Endothelial cell (in vitro differentiated cells): ENCODE results near the gene PGM5. TPM values are rescaled to one million over a fixed set of nuclear protein-coding genes. Genes with fewer than 3 reads are reported as not detected.
"Not testable (repeated sequence)": the region's sequence is repeated elsewhere in the genome, so short reads cannot be mapped to it uniquely, and the experiment has no call there.

Experiments used
- DNase-seq: peaks from one replicate; pipeline ENCODE4 v3.0.0; 2021; ENCODE audit warnings: low spot score
- H3K27ac Mint-ChIP-seq: one replicate; pipeline ENCODE4 v1.8.0; 2021; ENCODE audit warnings: mixed read lengths, inconsistent platforms; ENCODE audit not compliant: unreplicated experiment
- H3K27me3 Mint-ChIP-seq: one replicate; pipeline ENCODE4 v1.8.0; 2021; ENCODE audit warnings: mild to moderate bottlenecking, moderate library complexity, mixed read lengths, inconsistent platforms; ENCODE audit not compliant: unreplicated experiment
- H3K36me3 Mint-ChIP-seq: one replicate; pipeline ENCODE4 v1.8.0; 2021; ENCODE audit warnings: mild to moderate bottlenecking, low read depth, mixed read lengths, inconsistent platforms; ENCODE audit not compliant: unreplicated experiment
- H3K4me1 Mint-ChIP-seq: one replicate; pipeline ENCODE4 v1.8.0; 2021; ENCODE audit warnings: mild to moderate bottlenecking, mixed read lengths, inconsistent platforms; ENCODE audit not compliant: unreplicated experiment
- H3K4me3 Mint-ChIP-seq: one replicate; pipeline ENCODE4 v1.8.0; 2021; ENCODE audit warnings: mild to moderate bottlenecking, mixed read lengths, inconsistent platforms; ENCODE audit not compliant: unreplicated experiment
- H3K9me3 Mint-ChIP-seq: one replicate; pipeline ENCODE4 v1.8.0; 2021; ENCODE audit warnings: mixed read lengths, inconsistent platforms; ENCODE audit not compliant: unreplicated experiment
- CTCF ChIP-seq: fragments of 200-600 bp; sonication (generic); IDR thresholded peaks from one replicate; pipeline ENCODE4 v1.5.0; 2021; ENCODE audit warnings: antibody characterized with exemption; ENCODE audit not compliant: unreplicated experiment
- total RNA-seq: library from RNA; stranded (reverse); fragmentation: NEBNext Ultra II Directional; extraction: Animal tissue kit (Norgen Biotek cat#: 25700); gene quantifications from one replicate; pipeline ENCODE4 v1.2.1, GENCODE V29; 2021; ENCODE audit not compliant: unreplicated experiment

PGM5 gene
- total RNA-seq, 1 donor from 2014 or later, result 1.2 TPM

- H3K9me3 Mint-ChIP-seq, H3K27ac Mint-ChIP-seq, DNase-seq, H3K4me3 Mint-ChIP-seq, H3K4me1 Mint-ChIP-seq, H3K36me3 Mint-ChIP-seq, H3K27me3 Mint-ChIP-seq: not testable (repeated sequence)
These were observed 18.4 kb upstream of the PGM5 start for GRCh38 chr9:68338000-68338399.

- not testable (repeated sequence) for H3K36me3 Mint-ChIP-seq, DNase-seq, H3K27me3 Mint-ChIP-seq
These were observed 14.0 kb upstream of the PGM5 start for GRCh38 chr9:68342265-68343025.

GRCh38 chr9:68343242-68343641 lies 13.2 kb upstream of the PGM5 start:
- H3K4me1 Mint-ChIP-seq, H3K27me3 Mint-ChIP-seq, H3K4me3 Mint-ChIP-seq, H3K36me3 Mint-ChIP-seq, DNase-seq, H3K9me3 Mint-ChIP-seq, H3K27ac Mint-ChIP-seq: not testable (repeated sequence)

More at GRCh38 chr9:68342265-68343025, 14.0 kb upstream of the PGM5 start:
- not testable (repeated sequence) for H3K27ac Mint-ChIP-seq, H3K9me3 Mint-ChIP-seq, H3K4me1 Mint-ChIP-seq, H3K4me3 Mint-ChIP-seq
- TF ChIP-seq CTCF, result peak; percentile 43

- H3K36me3 Mint-ChIP-seq, H3K27me3 Mint-ChIP-seq, H3K4me1 Mint-ChIP-seq, H3K27ac Mint-ChIP-seq, H3K4me3 Mint-ChIP-seq, DNase-seq, H3K9me3 Mint-ChIP-seq: not testable (repeated sequence)
These were observed 12.4 kb upstream of the PGM5 start for GRCh38 chr9:68343992-68344391.

GRCh38 chr9:68351689-68352088 lies 4.7 kb upstream of the PGM5 start:
- not testable (repeated sequence) for H3K9me3 Mint-ChIP-seq, H3K36me3 Mint-ChIP-seq, H3K27ac Mint-ChIP-seq, DNase-seq, H3K27me3 Mint-ChIP-seq, H3K4me3 Mint-ChIP-seq, H3K4me1 Mint-ChIP-seq

GRCh38 chr9:68355993-68356379 lies 425 bp upstream of the PGM5 start:
- Mint-ChIP-seq H3K27me3 (peaks cover 13% of the 10 kb centered on the region), H3K4me3 (peak overlapping the region; percentile 79), H3K27ac (peak overlapping the region; percentile 7)
- not testable (repeated sequence) for H3K4me1 Mint-ChIP-seq, H3K36me3 Mint-ChIP-seq, DNase-seq, H3K9me3 Mint-ChIP-seq

GRCh38 chr9:68357119-68357714 lies 806 bp downstream of the PGM5 start:
- peak; percentile 7 for DNase-seq
- peaks cover 13% of the 10 kb centered on the region for H3K27me3 Mint-ChIP-seq

GRCh38 chr9:68366933-68367547 lies 10.6 kb downstream of the PGM5 start:
- not testable (repeated sequence) for H3K27me3 Mint-ChIP-seq, H3K4me1 Mint-ChIP-seq, H3K4me3 Mint-ChIP-seq, H3K9me3 Mint-ChIP-seq, H3K36me3 Mint-ChIP-seq
- peak; percentile 35 for DNase-seq
- H3K27ac Mint-ChIP-seq, result peak overlapping the region; percentile 91

More at GRCh38 chr9:68357119-68357714, 806 bp downstream of the PGM5 start:
- H3K4me1 Mint-ChIP-seq, H3K27ac Mint-ChIP-seq, H3K9me3 Mint-ChIP-seq, H3K36me3 Mint-ChIP-seq: not testable (repeated sequence)
- peak overlapping the region; percentile 87 for H3K4me3 Mint-ChIP-seq

- DNase-seq, H3K27ac Mint-ChIP-seq, H3K36me3 Mint-ChIP-seq, H3K4me3 Mint-ChIP-seq, H3K27me3 Mint-ChIP-seq, H3K9me3 Mint-ChIP-seq, H3K4me1 Mint-ChIP-seq: not testable (repeated sequence)
These were observed 19.4 kb downstream of the PGM5 start for GRCh38 chr9:68375789-68376188.

GRCh38 chr9:68377723-68378122 lies 21.3 kb downstream of the PGM5 start:
- not testable (repeated sequence) for H3K9me3 Mint-ChIP-seq, H3K27ac Mint-ChIP-seq, H3K4me3 Mint-ChIP-seq, H3K27me3 Mint-ChIP-seq, DNase-seq, H3K4me1 Mint-ChIP-seq, H3K36me3 Mint-ChIP-seq

GRCh38 chr9:68383894-68384293 lies 27.5 kb downstream of the PGM5 start:
- H3K9me3 Mint-ChIP-seq, H3K4me1 Mint-ChIP-seq, H3K4me3 Mint-ChIP-seq, H3K27me3 Mint-ChIP-seq, H3K27ac Mint-ChIP-seq, H3K36me3 Mint-ChIP-seq, DNase-seq: not testable (repeated sequence)
